Measurements from ENCODE around the gene ELL3.
"Not testable (repeated sequence)": the region's sequence is repeated elsewhere in the genome, so short reads cannot be mapped to it uniquely, and the experiment has no call there.

The ELL3 gene

GRCh38 chr15:43776718-43777266 is at the start of gene ELL3:
Gene ELL3 (minus strand): TSS chr15:43776966. CDS start chr15:43776901, 65 bp downstream.
- DNase-seq = peak; percentile 45

GRCh38 chr15:43826029-43826507 is 49.3 kb upstream of the ELL3 start:
- no peak for DNase-seq

GRCh38 chr15:43825305-43825704 is 48.5 kb upstream of the ELL3 start:
- not testable (repeated sequence) for DNase-seq

- DNase-seq = peak; percentile 54
Observed at GRCh38 chr15:43824302-43825246, 47.8 kb upstream of the ELL3 start, which contains the start of gene MFAP1. Gene MFAP1 (minus strand): TSS chr15:43824690. CDS start chr15:43824569, 121 bp downstream.

- no peak for DNase-seq
Observed at GRCh38 chr15:43821505-43821904, 44.7 kb upstream of the ELL3 start.

GRCh38 chr15:43815064-43815463 is 38.3 kb upstream of the ELL3 start:
- DNase-seq = not testable (repeated sequence)

- DNase-seq = no peak
Observed at GRCh38 chr15:43808960-43809678, 32.4 kb upstream of the ELL3 start.

- DNase-seq = no peak
Observed at GRCh38 chr15:43808435-43808950, 31.7 kb upstream of the ELL3 start.

GRCh38 chr15:43802676-43803075 is 25.9 kb upstream of the ELL3 start:
- not testable (repeated sequence) for DNase-seq

GRCh38 chr15:43800286-43801141 is 23.7 kb upstream of the ELL3 start, which contains the start of gene HYPK:
Gene HYPK (plus strand): TSS chr15:43800599. CDS start chr15:43800623, 24 bp downstream.
- peak; percentile 58 for DNase-seq

GRCh38 chr15:43799945-43800285 is 23.1 kb upstream of the ELL3 start, which contains the start of gene SERINC4:
Gene SERINC4 (minus strand): TSS chr15:43800220. CDS start chr15:43799986, 234 bp downstream.
- DNase-seq = no peak

GRCh38 chr15:43799209-43799944 is 22.6 kb upstream of the ELL3 start:
- no peak for DNase-seq

- no peak for DNase-seq
Observed at GRCh38 chr15:43796566-43796965, 19.8 kb upstream of the ELL3 start.

- DNase-seq = no peak
Observed at GRCh38 chr15:43795997-43796396, 19.2 kb upstream of the ELL3 start.

- no peak for DNase-seq
Observed at GRCh38 chr15:43795197-43795596, 18.4 kb upstream of the ELL3 start.

GRCh38 chr15:43794269-43795037 is 17.7 kb upstream of the ELL3 start:
- DNase-seq = no peak

- DNase-seq = no peak
Observed at GRCh38 chr15:43793647-43794046, 16.9 kb upstream of the ELL3 start.

GRCh38 chr15:43792761-43793476 is 16.2 kb upstream of the ELL3 start:
- DNase-seq = no peak

GRCh38 chr15:43791993-43792760 is 15.4 kb upstream of the ELL3 start, which contains the start of gene SERF2:
Gene SERF2 (plus strand): TSS chr15:43792320. CDS start chr15:43792377, 57 bp downstream.
- peak; percentile 96 for DNase-seq
